Activated CD8-positive, alpha-beta memory T cell treated with anti-CD3 and anti-CD28 coated beads, Interleukin-2, amount 50 U/mL, for 48 hours (primary cell): ENCODE results near the gene DDIT3.

Experiments used
- DNase-seq: peaks from one replicate; pipeline ENCODE4 v3.0.0-alpha.2; 2020

Gene DDIT3

DNA sequence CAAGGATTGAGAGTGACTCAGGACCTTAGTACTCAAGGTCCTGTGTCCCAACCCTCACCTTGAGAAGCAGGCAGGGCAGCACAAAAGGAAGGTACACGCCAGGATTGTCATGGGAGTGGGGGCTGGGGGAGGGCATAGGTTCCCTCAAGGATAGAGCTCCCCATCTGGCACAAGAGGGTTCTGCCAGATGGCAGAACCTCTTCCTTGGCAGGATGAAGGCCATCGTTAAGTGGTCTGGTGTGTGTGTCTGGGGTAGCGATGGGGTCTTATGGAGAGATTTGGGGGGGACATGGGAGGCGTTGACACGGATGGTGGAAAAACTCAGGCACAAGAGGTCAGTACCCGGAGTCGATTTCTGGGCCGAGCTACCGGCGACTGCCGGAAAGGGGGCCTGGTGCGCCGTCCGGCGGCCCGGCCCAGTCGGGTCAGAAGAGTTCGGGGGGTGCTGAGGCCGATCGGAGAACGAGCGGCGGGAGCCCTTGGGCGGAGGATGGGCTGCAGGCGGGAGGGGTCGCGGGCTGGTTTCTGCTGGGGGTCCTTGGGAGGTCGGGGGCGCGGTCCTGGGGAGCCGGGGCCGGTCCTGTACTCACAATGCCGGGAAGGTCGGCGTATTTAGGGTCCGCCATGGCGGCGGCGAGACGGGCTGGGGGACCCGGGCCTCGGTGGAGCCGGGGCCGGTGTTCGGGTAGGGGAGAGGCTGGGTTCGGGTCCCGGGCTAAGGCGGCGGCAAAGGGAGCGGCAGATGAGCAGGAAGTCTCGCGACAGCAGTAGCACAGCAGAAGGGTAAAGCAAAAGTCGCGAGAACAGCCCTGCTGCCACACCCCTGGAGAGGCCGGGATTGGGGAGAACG, 26.3 kb upstream of the DDIT3 start, which contains the start of gene DCTN2:
Gene DCTN2, minus strand, starts transcription at position 755 of the 850 bp plus-strand sequence. Its CDS starts 129 bp downstream, at position 626.
- peak; percentile 91 for DNase-seq

GRCh38 chr12:57545809-57546437, 25.6 kb upstream of the DDIT3 start:
- no peak for DNase-seq

DNA sequence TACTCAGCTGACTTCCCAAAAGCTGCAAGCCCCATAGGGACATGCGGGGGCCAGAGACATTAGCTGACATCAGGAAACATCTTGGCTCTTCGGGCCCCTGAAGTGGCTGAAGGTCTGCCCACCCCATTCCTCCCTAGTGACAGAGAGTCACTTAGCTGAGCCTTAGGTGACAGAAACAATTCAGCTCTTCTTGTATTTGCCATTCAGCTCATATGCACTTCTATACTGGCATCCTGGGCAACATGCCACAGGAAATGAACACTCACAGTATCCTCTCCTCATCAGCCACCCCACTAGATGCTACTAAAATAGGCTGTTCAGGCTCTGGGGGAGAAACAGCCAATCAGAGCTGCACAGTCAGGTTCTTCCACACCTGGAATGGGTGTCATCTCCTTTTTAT, 23.3 kb upstream of the DDIT3 start:
- DNase-seq, result no peak

- DNase-seq, result no peak
Measured at GRCh38 chr12:57541717-57542116, 21.4 kb upstream of the DDIT3 start.

GRCh38 chr12:57541001-57541400, 20.7 kb upstream of the DDIT3 start:
- no peak for DNase-seq

DNA sequence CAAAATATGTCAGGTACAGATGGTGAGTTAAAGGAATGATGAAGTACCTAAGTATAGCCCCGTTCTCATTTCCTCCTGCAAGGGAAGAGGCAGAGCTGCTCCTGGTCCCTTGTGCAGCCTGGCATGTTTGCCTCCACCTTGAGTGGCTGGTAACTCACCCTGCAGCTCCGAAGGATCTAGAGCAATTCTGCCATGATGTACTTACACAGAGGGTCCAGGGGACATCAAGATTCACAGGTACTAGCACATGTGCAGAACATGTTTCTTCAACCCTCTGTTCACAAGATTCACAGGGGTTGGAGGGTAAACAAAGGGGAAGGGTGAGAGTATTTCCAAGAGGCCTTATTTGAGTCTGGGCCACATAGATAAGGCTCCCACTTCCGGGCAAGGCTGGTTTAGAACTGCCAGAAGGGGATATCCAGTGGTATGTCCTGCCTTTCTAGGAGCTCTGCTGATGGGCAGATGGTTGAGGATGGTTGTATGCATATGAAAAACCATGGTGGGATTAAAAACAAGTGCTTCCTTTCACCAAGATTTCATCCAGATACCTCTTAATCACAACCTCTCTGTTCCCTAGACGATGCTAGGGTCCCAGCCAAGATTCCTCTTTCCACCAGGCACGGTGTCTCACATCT, 18.9 kb upstream of the DDIT3 start:
- no peak for DNase-seq

DNA sequence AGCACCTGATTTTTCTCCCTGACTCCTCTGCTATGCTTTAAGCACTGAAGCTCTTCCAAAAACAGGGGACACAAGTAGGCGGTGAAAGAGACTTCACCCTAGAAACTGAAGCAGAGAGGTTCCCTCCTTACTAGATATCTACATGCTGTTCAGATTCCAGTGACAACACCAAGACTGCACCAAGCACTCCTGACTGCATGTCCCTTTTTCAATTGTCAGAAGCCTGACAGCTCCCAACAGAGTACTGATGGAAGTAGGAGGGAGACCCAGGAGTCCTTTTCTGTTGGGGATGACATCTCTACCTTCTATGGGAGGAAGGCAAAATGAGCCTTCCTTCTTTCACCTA, 16.3 kb upstream of the DDIT3 start:
- DNase-seq, result no peak

- DNase-seq, result no peak
Measured at GRCh38 chr12:57535764-57536596, 15.7 kb upstream of the DDIT3 start.

DNA sequence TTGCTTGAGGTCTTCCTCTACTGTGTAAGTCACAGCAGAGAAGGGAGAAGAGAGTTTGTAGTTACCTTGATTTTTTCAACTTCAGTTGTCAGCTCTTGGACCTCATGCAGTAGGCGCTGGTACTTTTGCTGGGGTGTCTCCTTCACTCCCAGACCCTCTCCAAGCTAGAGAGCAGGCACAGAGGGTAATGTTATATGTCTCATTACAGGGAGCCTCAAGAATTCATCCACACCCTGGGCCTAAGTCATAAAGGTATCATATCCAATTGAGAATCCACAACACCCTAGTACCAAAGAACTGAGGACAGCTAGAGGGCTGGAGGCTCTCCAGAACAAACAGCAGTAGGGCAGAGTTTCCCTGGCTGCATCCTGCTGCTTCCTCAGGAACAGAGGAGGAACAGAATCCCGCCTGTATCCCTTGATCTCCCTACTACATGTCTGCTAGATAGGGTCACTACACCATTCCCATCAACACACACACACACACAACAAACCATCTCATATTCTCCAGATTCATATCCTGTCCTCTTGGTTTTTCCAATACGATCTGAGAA, 14.8 kb upstream of the DDIT3 start:
- DNase-seq, result no peak

- no peak for DNase-seq
Measured at GRCh38 chr12:57534250-57534649, 13.9 kb upstream of the DDIT3 start.

- DNase-seq, result no peak
Measured at GRCh38 chr12:57533108-57533507, 12.8 kb upstream of the DDIT3 start.

GRCh38 chr12:57531836-57532235, 11.5 kb upstream of the DDIT3 start:
- DNase-seq, result no peak

- DNase-seq, result no peak
Measured at GRCh38 chr12:57530396-57531142, 10.3 kb upstream of the DDIT3 start.

DNA sequence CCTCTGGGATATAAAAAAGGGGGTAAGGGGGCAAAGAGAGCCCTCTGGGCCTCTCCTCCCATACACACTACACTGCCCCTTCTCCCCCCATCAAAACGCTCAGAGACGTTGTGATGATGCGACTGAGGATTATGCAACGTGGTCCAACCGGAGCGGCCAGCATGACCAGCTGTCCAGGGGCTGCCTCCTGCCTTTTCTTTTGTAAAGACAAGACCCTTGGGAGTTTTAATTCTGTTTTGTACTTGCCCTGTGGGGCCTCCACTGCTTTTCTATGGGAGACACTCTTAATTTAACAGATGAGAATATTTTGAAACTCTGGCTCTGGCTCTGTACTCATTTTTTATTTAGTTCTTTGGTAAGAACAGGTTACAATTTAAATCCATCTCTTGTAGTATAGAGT, 9.5 kb upstream of the DDIT3 start:
- no peak for DNase-seq

GRCh38 chr12:57528831-57529555, 8.7 kb upstream of the DDIT3 start:
- no peak for DNase-seq

DNA sequence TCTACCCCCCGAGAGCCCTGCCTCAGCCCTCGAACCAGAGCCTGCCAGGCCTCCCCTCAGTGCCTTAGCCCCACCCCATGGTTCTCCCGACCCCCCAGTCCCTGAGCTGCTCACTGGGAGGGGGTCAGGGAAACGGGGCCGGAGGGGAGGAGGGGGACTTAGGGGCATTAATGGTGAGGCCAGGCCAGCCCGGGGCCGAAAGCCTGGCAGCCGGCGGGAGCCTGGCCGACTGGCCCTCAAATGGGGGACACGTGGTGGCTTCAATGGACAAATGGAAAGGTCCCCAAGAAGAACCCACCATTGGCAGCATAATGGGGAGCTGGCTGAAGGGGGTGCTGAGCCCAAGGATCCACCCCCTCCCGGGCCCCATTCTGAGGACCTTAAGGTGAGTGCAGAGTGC, 7.9 kb upstream of the DDIT3 start:
- DNase-seq, result no peak

GRCh38 chr12:57527184-57527583, 6.9 kb upstream of the DDIT3 start:
- no peak for DNase-seq

DNA sequence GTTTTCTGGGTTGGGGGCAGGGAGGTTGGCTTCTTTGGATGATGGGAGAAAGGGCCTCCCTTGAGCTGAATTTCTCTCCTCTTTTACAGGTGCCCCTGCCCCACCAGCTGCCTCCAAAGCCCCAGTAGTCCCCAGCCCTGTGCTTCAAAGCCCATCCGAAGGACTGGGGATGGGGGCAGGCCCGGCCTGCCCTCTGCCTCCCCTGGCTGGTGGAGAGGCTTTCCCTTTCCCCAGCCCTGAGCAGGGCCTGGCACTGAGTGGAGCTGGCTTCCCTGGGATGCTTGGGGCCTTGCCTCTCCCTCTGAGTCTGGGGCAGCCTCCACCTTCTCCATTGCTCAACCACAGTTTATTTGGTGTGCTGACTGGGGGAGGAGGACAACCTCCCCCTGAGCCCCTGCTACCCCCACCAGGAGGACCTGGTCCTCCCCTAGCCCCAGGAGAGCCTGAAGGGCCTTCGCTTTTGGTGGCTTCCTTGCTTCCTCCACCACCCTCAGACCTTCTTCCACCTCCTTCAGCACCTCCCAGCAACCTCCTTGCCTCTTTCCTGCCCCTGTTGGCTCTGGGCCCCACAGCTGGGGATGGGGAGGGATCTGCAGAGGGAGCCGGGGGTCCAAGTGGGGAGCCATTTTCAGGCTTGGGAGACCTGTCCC, 6.3 kb upstream of the DDIT3 start:
- no peak for DNase-seq

GRCh38 chr12:57525615-57526383, 5.5 kb upstream of the DDIT3 start:
- DNase-seq, result no peak
